Measurements from ENCODE around the gene KIDINS220.

KIDINS220 gene

GRCh38 chr2:8685697-8686358, 151.6 kb downstream of the KIDINS220 start:
- DNase-seq: peak; percentile 82

GRCh38 chr2:8684878-8685696, 152.3 kb downstream of the KIDINS220 start:
- peak; percentile 64 for DNase-seq

GRCh38 chr2:8684540-8684877, 152.9 kb downstream of the KIDINS220 start:
- no peak for DNase-seq

GRCh38 chr2:8682719-8683667, 154.4 kb downstream of the KIDINS220 start:
- peak; percentile 53 for DNase-seq

GRCh38 chr2:8681786-8682692, 155.4 kb downstream of the KIDINS220 start, which contains the start of gene ID2:
Gene ID2, plus strand, starts transcription at chr2:8682056. Its CDS starts 110 bp downstream, at chr2:8682166.
- DNase-seq: peak; percentile 99

- peak; percentile 88 for DNase-seq
Observed at GRCh38 chr2:8680822-8681760, 156.3 kb downstream of the KIDINS220 start.

- no peak for DNase-seq
Observed at GRCh38 chr2:8679827-8680731, 157.3 kb downstream of the KIDINS220 start.

GRCh38 chr2:8679567-8679826, 157.9 kb downstream of the KIDINS220 start:
- DNase-seq: no peak
